Measurements from ENCODE around the gene GIMAP8. TPM values are rescaled to one million over a fixed set of nuclear protein-coding genes. Genes with fewer than 3 reads are reported as not detected.

GIMAP8 gene
- total RNA-seq: 157 and 178 TPM in 2 replicates

DNA sequence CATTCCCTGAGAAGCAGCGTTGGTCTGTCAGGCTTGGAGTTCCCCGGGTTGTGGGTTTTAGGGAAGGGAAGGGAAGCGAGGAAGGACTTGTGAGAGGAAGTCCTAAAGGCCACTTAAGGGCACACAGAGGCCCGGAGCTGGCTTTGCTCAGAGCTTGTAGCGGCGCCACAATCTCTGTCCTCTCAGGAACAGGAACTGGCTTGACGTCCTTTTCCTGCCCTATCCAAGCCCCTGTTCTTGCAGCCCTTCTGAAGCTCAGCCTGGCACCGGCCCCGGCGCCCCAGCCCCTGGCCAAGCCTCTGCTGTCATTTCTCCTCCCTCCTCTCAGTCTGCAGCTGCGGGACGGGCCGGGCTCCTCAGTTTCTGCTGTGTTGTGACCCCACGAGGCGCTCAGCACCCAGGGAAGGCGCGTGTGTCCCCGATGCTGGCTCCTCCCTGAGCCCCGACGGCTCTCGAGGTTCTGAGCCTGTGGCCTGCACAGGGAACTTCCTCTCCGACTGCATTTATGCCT is at the start of gene GIMAP8:
Gene GIMAP8 (plus strand): TSS at position 140 of the 511 bp plus-strand sequence. CDS start 16,069 bp downstream, outside the sequence.
- DNase-seq: peak; percentile 70

DNA sequence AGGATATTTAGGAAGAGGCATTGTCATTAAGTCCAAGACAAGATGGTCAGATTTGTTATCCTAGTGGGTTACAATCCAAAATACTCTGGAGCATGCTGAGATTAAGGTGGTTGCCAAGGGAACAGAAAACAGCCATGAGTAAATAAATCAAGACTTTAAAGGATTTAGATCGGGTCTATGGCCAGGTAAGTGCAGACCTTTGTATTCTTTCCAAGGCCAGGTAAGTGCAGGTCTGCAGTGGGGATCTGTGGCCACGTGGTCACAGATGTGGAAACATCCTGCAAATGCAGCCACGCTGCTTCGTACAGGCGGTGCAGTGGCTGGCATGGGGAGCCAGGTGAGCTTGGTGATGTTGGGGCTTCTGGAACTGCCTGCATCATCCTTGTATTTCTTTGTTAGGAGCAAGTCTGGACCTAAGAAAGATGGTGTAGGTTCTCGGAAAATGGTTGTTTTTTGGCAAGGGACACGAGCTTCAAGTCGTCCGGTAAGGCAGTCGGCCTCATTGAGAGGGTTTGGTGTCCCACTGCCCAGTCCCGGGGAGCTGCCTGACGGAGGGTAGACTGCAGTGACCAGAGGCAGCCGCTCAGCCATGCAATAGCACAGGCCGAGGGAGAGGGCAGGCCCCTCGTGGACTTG is 49.5 kb upstream of the GIMAP8 start:
- DNase-seq: no peak

- no peak for DNase-seq
Measured at GRCh38 chr7:150401424-150401790, 49.0 kb upstream of the GIMAP8 start.

DNA sequence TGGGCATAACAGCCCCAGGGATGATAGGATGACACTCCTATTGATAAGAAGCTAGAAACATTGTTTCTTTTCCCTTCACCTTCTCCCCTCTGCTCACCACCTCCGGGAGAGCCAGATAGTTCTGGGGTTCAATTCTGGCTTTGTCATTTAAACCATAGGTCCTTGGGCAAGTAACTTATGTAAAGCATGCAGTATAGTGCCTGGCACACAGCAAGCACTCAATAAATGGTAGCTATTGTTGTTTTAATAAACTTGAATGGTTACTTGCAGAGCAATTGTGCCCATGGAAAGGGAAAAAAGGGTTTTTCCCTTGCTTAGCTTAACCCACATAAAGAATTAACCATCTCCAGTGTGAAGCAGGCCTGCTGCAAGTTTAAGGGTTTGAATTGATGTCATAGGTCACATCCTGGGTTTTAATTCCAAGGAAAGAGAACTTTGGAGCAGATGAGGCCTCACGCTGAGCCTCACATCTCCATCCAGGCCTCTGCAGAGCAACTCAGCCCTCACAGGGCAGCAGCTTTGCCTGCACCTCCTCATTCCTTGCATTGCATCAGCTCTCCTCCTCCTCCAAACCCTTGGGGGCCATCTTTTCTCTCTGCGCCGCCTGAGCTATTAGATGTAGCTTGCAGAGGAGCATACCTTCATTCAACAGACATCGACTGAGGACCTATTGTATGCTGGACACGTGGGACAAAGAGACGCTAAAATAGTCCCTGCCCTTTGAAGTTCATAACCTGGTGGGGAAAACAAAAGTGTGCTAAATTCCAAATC is 48.4 kb upstream of the GIMAP8 start:
- DNase-seq: no peak

DNA sequence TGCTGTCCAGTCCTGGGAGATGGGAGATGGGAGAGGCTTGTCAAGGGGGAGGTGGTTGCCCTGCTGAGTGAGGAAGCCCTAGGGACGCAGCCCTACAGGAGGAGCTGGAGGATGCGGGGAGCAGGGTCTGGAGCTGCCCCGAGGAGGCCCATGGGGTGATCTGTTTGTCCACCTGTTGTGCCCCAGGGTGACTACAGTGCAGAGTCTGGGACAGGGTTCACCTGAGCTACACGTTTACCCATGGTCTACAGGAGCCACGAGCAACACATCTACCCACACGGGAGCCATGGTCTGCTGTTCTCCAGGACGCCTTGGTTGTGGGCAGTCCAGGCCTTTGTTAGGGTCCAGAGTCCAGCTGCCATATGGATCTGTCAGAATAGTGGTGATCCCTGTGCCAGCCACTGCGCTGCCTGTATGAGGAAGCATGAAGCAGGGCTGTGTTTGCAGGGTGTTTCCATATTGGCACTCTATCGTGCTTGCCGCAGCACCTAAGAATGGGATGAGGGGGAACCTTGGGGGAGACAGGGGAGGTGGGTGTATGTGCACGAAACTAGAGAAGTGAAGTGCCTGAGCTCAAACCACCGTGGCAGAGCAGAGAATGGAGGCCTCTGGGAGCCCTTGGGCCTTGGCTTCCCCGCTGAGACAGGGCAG is 47.6 kb upstream of the GIMAP8 start:
- no peak for DNase-seq

GRCh38 chr7:150403376-150404171 is 46.9 kb upstream of the GIMAP8 start:
- no peak for DNase-seq

DNA sequence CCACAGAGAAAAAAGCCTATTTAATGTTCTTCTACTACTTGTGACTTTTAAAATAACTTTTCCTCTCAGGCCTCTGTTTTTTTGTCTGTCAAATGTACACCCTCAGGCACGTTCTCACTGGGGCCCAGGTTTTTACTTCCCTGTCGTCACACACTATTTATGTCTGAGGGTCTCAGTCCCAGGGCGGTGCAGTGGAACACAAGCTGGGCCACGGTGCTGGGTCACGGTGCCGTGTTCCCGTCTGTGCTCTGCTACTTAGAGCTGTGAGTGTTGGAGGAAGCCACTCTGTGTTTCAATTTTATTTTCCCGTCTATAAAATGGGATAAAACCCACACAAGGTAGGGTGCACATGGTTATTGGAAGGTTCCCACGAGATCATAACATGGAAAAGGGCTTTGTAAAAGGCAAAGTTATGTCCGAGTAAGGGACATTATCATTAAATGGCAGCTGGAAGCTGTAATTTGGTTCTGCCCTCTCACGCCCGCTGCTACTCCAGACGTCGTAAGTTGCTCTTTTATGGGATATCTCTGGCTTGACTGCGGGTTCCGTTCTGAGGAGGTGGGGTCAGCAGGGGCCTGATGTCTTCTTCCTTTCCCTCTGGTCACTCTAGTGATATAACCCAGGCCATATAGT is 46.1 kb upstream of the GIMAP8 start:
- no peak for DNase-seq

- DNase-seq: peak; percentile 93
Measured at GRCh38 chr7:150404805-150405583, 45.4 kb upstream of the GIMAP8 start.

GRCh38 chr7:150405584-150406311 is 44.7 kb upstream of the GIMAP8 start:
- DNase-seq: no peak

GRCh38 chr7:150406312-150406566 is 44.2 kb upstream of the GIMAP8 start:
- DNase-seq: no peak

DNA sequence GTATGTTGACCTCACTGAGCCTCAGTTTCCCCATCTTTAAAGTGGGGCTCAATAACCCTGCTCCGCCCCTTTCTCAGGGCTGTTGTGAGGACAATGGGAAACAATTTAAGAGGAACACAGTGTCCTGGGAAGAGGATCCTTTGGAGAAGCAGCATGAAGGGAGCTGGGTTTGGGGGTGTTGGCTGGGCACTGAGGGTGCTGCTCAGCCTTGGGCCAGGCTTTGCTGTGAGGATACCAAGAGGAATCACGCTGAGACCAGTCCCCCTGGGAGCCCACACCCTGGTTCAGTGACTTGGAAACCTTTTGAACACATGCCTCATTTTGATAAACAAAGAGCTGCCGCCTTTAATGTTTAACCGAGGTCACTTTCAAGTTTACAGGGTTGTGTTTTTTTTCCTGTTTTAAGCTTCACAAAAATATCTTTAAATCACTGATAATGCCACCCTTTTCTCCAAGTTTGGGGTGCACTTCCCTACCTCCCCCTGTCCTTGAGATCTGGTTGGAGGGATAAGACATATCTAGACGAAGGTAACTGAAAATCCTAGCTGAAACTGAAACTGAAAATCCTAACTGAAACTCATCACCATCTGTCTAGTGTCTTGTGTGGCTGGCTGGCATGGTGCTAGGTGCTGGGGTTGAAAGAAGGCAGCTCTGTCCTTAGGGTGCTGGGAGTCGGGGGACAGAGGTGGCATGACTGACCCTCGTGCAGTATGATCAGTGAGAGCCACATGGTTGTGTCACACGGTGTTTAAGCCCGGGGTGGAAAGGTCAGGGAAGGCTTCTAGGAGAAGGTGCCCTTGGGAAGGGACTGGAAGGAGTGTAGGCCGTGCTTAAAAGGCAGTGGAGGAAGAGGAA is 43.6 kb upstream of the GIMAP8 start:
- no peak for DNase-seq

GRCh38 chr7:150407588-150408392 is 42.6 kb upstream of the GIMAP8 start:
- no peak for DNase-seq

DNA sequence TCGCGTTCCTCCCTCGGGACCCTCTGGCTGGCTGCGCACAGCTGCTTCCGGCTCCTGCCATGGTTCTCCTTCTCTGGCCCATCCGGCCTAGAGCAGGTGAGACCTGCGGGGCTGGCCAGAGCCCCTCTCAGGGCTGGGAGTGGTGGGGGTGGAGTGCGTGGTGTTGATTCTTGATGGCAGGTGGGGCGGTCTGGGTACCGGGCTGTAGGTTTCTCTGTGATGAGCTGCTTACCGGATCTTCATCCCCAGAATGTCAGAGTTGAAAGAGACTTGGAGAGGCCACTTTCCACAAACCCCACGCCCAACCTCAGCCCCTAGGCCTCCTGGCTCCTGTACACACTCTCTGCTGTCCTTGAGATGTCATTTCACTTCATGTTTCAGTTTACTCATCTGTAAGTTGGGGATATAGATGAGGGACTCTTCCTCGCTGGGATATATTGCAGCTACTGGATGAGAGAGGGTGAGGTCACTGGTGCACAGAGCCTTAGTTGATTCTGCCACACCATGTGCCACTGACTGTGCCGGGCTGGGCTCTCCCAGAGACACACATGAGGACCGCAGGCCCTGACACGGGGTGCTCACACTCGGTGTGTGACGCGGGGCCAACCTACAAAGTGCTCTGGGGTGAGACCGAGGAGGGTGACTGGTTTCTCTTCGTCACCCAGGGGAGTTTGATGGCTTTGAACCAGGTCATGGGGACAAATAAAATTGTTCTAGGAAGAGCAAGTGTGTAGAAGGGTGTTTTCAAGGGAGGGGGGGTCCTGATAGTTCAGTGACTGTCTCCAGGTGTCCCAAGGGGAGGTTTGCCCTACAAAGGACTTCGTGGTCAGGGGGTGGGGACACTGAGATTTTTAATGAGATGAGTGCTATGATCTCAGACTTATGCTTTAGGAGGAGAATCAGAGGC is 41.8 kb upstream of the GIMAP8 start:
- DNase-seq: no peak

DNA sequence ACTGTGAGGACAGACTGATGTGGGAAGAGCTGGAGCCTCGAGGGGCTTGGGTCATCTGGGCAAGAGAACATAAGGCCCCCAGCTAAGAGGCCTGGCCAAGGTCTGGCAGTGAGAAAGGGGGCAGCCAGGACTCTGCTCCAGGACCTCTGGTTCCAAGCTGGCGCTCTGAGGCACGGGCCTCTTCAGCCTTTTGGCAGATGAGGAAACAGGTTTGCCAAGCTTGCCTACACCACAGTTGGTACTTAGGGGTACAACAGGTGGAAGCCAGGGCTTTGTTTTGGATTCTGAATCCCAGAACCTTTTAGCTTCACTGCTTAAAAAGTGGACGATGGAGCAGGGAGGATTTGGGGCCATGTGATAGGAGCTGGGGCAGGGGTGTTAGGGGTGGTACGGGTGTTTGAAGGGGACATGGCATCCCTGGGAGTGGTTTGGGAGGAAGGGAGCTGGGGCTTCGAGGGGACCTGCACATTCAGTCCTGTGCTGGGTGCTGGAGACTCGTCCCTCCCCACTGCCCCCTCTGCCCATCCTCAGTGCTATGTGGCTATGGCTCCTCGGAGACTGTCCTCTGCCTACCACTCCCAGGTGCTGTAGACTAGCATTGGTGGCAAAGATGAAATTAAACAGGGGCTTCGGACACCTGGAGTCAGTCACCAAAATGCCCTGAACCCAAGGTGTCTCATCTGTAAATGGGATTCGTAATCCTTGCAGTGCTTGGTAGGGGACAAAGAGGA is 41.0 kb upstream of the GIMAP8 start:
- no peak for DNase-seq

GRCh38 chr7:150410131-150410530 is 40.3 kb upstream of the GIMAP8 start:
- DNase-seq: no peak

- DNase-seq: no peak
Measured at GRCh38 chr7:150410680-150411346, 39.6 kb upstream of the GIMAP8 start.

GRCh38 chr7:150411606-150412005 is 38.8 kb upstream of the GIMAP8 start:
- no peak for DNase-seq

Data from dermis blood vessel endothelial cell (primary cell).